IPS-18c (cell line): ENCODE data around the gene APLP2.
"Not testable (repeated sequence)": the region's sequence is repeated elsewhere in the genome, so short reads cannot be mapped to it uniquely, and the experiment has no call there.

Experiments used
- H3K4me3 ChIP-seq: 2 replicates; pipeline ENCODE4 v1.7.0; 2013; ENCODE audit warnings: low read depth, mild to moderate bottlenecking, low read length, moderate library complexity; ENCODE audit not compliant: insufficient read depth
- H3K9me3 ChIP-seq: one replicate; pipeline ENCODE4 v1.6.1; 2013; ENCODE audit warnings: mild to moderate bottlenecking, low read length, moderate library complexity; ENCODE audit not compliant: control insufficient read depth, insufficient read depth

The APLP2 gene

DNA sequence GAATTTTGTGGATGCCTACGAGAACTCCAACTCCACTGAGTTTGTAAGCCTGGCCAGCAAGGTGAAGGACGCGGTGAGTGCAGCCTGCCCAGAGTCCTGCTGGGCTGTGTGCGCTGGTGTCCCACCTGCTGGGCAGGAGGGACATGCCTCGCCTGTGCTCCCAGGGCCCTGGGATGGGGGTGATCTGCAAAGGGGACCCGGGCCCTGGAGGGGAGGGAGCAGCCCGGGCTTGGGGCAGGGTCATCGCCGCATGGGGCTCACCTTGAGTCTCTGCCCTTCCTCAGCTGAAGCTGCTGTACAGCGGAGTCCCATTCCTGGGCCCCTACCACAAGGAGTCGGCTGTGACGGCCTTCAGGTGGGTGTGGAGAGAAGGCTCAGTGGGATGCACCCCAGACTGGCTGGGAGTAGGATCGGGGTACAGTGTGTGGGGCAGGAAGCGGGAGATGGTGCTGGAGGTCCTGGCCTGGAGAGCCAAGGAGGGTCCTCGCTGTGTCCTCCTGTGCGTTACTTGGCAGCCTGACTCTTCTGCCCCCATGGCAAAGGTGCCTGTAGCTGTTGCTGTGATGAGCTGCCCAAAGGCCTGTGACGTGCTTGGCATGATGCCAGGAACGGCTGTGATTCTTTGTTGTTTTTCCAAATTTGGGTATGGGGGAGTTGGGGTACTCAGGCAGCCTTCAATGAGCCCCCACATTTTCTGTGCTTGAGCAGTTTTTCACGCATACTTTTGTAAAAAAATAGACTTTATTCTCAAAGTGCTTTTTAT, 119.1 kb downstream of the APLP2 start:
- no peak overlapping the region for H3K4me3 ChIP-seq

DNA sequence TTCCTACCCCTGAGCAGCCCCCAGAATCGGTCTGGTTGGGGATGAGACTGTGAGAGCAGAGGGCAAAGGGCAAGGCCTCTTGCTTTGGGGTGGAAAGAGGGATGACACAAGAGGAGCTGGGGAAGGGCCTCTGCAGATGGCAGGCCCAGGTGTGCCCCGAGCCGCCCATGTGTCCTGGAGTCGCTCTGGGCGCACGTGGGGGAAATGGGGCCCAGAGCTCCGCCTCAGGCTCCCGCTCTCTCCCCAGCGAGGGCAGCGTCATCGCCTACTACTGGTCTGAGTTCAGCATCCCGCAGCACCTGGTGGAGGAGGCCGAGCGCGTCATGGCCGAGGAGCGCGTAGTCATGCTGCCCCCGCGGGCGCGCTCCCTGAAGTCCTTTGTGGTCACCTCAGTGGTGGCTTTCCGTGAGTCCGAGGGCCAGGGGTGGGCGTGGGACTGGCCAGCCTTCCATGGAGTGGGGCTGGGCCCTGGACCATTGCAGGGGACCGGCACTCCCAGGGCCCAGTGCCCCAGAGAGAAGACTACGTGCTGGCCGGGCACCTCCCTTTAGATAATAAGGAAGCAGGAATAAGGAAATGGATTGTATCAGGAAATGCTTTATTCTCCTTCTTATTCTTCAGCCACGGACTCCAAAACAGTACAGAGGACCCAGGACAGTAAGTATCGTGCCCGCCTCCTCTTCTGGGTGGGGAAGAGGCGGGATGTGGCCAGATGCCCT, 120.0 kb downstream of the APLP2 start:
- no peaks in the 10 kb centered on the region for H3K9me3 ChIP-seq

More for the DNA sequence above, 119.1 kb downstream of the APLP2 start:
- no peaks in the 10 kb centered on the region for H3K9me3 ChIP-seq

DNA sequence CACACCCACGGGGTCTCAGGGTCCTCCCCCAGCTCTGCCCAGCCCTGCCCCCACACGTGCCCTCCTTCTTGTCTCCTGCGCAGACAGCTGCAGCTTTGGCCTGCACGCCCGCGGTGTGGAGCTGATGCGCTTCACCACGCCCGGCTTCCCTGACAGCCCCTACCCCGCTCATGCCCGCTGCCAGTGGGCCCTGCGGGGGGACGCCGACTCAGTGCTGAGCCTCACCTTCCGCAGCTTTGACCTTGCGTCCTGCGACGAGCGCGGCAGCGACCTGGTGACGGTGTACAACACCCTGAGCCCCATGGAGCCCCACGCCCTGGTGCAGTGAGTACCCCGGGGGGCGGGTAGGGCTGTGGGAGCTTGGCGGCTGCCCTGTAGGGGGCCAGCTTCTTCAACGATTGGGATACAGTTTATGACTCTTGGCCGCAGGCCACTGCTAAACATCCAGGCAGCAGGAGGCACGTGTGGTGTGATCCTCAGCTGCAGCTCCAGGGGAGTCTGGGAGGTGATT, 120.7 kb downstream of the APLP2 start:
- Histone ChIP-seq H3K4me3 (no peak overlapping the region), H3K9me3 (no peaks in the 10 kb centered on the region)

More for the DNA sequence above, 120.0 kb downstream of the APLP2 start:
- no peak overlapping the region for H3K4me3 ChIP-seq

DNA sequence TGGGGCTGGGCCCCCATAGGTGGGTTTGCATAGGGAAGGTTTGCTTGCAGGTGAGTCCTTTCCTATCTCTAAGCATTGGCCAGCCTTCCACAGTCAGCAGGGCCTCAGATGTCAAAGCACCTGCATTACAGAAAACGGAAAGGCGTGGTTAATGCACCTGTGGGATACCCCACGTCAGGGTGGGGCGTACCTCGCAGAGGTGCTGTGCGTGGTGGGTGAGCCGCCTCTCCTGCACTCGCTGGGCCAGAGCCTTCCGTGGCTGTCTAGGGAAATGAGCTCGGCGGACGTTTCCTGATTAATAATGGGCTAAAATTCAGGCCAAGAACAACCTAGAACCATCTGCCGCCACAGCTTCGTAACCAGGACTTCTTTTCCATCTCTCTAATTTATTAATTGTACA, 122.2 kb downstream of the APLP2 start:
- Histone ChIP-seq H3K4me3 (no peak overlapping the region), H3K9me3 (no peaks in the 10 kb centered on the region)

DNA sequence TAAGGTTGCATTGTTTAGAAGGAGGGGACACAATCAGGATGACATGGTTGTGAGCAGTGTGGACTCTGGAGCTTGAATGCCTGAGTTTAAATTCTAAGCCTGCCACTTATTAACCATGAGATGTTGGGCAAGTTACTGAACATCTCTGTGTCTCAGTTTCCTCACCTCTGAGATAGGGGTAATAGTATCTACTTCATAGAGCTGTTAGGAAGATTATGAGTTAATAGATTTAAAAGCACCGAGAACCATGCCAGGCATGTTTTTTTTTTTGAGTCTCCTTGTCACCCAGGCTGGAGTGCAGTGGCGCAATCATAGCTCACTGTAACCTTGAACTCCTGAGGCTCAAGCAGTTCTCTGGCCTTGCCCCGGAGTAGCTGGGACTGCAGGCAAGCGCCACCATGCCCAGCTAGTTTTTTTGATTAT, 123.2 kb downstream of the APLP2 start:
- no peak overlapping the region for H3K4me3 ChIP-seq
- no peaks in the 10 kb centered on the region for H3K9me3 ChIP-seq

DNA sequence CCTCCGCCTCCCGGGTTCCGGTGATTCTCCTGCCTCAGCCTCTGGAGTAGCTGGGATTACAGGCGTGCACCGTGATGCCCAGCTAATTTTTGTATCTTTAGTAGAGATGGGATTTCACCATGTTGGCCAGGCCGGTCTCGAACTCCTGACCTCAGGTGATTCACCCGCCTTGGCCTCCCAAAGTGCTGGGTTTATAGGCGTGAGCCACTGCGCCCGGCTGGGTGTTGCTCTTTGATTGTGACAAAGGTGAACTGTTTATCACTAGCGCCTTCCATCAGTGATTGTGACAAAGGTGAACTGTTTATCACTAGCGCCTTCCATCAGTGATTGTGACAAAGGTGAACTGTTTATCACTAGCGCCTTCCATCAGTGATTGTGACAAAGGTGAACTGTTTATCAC, 123.9 kb downstream of the APLP2 start:
- not testable (repeated sequence) for H3K4me3 ChIP-seq, H3K9me3 ChIP-seq
